GM18502 (cell line): ENCODE measurements around the gene ABHD16A.

Experiments used
- ATAC-seq: cut with Tn5 transposase; IDR thresholded peaks from one replicate; pipeline ENCODE4 v1.9.1; 2021; ENCODE audit warnings: mild to moderate bottlenecking; ENCODE audit not compliant: unreplicated experiment, poor library complexity

The ABHD16A gene

GRCh38 chr6:31733734-31734133, 30.6 kb upstream of the ABHD16A start:
- ATAC-seq, result no peak

- ATAC-seq, result no peak
Observed at GRCh38 chr6:31732029-31732428, 28.9 kb upstream of the ABHD16A start.

GRCh38 chr6:31730631-31731086, 27.5 kb upstream of the ABHD16A start:
- no peak for ATAC-seq

GRCh38 chr6:31729979-31730630, 27.0 kb upstream of the ABHD16A start:
- ATAC-seq, result peak; percentile 34

GRCh38 chr6:31729515-31729978, 26.4 kb upstream of the ABHD16A start:
- ATAC-seq, result peak; percentile 64

GRCh38 chr6:31728767-31729514, 25.8 kb upstream of the ABHD16A start, which contains the start of gene DDAH2:
DDAH2 (minus strand) TSS chr6:31729299; CDS start chr6:31729161, 138 bp downstream.
- peak; percentile 11 for ATAC-seq

- ATAC-seq, result no peak
Observed at GRCh38 chr6:31727717-31728671, 24.9 kb upstream of the ABHD16A start.

GRCh38 chr6:31727034-31727716, 24.1 kb upstream of the ABHD16A start:
- ATAC-seq, result peak; percentile 51

GRCh38 chr6:31725502-31726350, 22.6 kb upstream of the ABHD16A start:
- ATAC-seq, result no peak

- ATAC-seq, result no peak
Observed at GRCh38 chr6:31723980-31724691, 21.0 kb upstream of the ABHD16A start.

GRCh38 chr6:31723245-31723979, 20.3 kb upstream of the ABHD16A start, which contains the start of gene MPIG6B:
MPIG6B (plus strand) TSS chr6:31723373; CDS start chr6:31723384, 11 bp downstream.
- ATAC-seq, result no peak

- no peak for ATAC-seq
Observed at GRCh38 chr6:31722173-31722572, 19.0 kb upstream of the ABHD16A start.

- ATAC-seq, result no peak
Observed at GRCh38 chr6:31721351-31722020, 18.4 kb upstream of the ABHD16A start, which contains the start of gene LY6G6C. LY6G6C (minus strand) TSS chr6:31721746; CDS start chr6:31721679, 67 bp downstream.

GRCh38 chr6:31720196-31720770, 17.2 kb upstream of the ABHD16A start:
- ATAC-seq, result no peak

- no peak for ATAC-seq
Observed at GRCh38 chr6:31719001-31719400, 15.9 kb upstream of the ABHD16A start.

- no peak for ATAC-seq
Observed at GRCh38 chr6:31718265-31718664, 15.1 kb upstream of the ABHD16A start.
